NCI-H2029 treated with DMSO at 0.1 percent for 48 hours (cell line): Measurements from ENCODE around the gene DTL.

Source experiments
- DNase-seq: peaks from one replicate; lab custom pipeline; 2025; lab: John Stamatoyannopoulos, UW

The DTL gene

GRCh38 chr1:212091438-212092121, 56.0 kb downstream of the DTL start:
- DNase-seq, result no peak

GRCh38 chr1:212097360-212097759, 61.8 kb downstream of the DTL start:
- DNase-seq, result no peak

GRCh38 chr1:212098310-212098709, 62.8 kb downstream of the DTL start:
- DNase-seq, result no peak

GRCh38 chr1:212098771-212099170, 63.2 kb downstream of the DTL start:
- DNase-seq, result no peak

GRCh38 chr1:212101251-212101650, 65.7 kb downstream of the DTL start:
- no peak for DNase-seq

- DNase-seq, result no peak
Observed at GRCh38 chr1:212101735-212102134, 66.2 kb downstream of the DTL start.

- DNase-seq, result no peak
Observed at GRCh38 chr1:212104586-212105325, 69.2 kb downstream of the DTL start.

- DNase-seq, result no peak
Observed at GRCh38 chr1:212106286-212106792, 70.8 kb downstream of the DTL start.

- no peak for DNase-seq
Observed at GRCh38 chr1:212107481-212107880, 71.9 kb downstream of the DTL start.

- DNase-seq, result no peak
Observed at GRCh38 chr1:212108187-212108586, 72.6 kb downstream of the DTL start.

- no peak for DNase-seq
Observed at GRCh38 chr1:212108981-212109380, 73.4 kb downstream of the DTL start.

- no peak for DNase-seq
Observed at GRCh38 chr1:212109728-212110127, 74.2 kb downstream of the DTL start.

GRCh38 chr1:212110617-212111016, 75.1 kb downstream of the DTL start:
- DNase-seq, result no peak

- no peak for DNase-seq
Observed at GRCh38 chr1:212111536-212111935, 76.0 kb downstream of the DTL start.

GRCh38 chr1:212113706-212114105, 78.2 kb downstream of the DTL start:
- DNase-seq, result no peak

- no peak for DNase-seq
Observed at GRCh38 chr1:212118167-212118871, 82.8 kb downstream of the DTL start.

- DNase-seq, result no peak
Observed at GRCh38 chr1:212118872-212119260, 83.3 kb downstream of the DTL start.

GRCh38 chr1:212119397-212119837, 83.9 kb downstream of the DTL start:
- no peak for DNase-seq

- DNase-seq, result no peak
Observed at GRCh38 chr1:212119863-212120262, 84.3 kb downstream of the DTL start.

GRCh38 chr1:212121779-212122178, 86.2 kb downstream of the DTL start:
- DNase-seq, result no peak

GRCh38 chr1:212124690-212125582, 89.4 kb downstream of the DTL start:
- no peak for DNase-seq

GRCh38 chr1:212125654-212126053, 90.1 kb downstream of the DTL start:
- DNase-seq, result no peak
